ENCODE measurements around the gene SLC1A2. TPM values are rescaled to one million over a fixed set of nuclear protein-coding genes. Genes with fewer than 3 reads are reported as not detected.

SLC1A2 gene
- total and polyA plus RNA-seq, 2 of the 4 experiments (the other 2 are of a cell fraction), result 0.15 to 0.54 TPM

DNA sequence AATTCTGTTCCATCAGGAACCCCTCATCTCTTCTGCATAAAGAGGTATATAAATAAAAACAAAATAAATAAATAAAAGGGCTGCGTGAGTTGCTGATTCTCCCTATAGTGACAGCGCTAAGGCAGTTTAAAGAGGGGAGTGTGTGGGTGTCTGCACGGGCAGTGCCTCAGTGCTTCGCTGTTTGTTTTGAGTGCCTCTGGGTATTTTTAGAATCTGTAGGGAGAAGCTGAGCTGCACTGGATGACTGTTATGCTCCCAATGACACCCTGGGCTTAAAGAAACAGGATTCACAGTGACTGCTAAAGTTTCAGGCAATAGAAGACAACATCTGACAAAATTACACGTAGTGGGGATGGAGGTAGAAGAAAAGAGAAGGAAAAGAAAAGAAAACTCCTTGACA, 38.8 kb downstream of the SLC1A2 start:
- H2BK120ac ChIP-seq (ENCODE audit: low read depth, low read length), result peak overlapping the region; percentile 7; the same call in 1 of the 2 replicates
- H2BK15ac ChIP-seq (ENCODE audit: low read depth, low read length), result no peak overlapping the region
- H2BK5ac ChIP-seq (ENCODE audit: low read depth, low read length, poor library complexity, severe bottlenecking), result no peak overlapping the region
- WGBS, 2 experiments (ENCODE audit: extremely low coverage in 2 of 2, insufficient read length in 1 of 2), result no CpG with 5 or more reads among the region's 5 CpGs
- no peak overlapping the region for H3K14ac ChIP-seq (replicated peaks; ENCODE audit: low read depth, low read length)
- no peak overlapping the region for H3K9ac ChIP-seq (ENCODE audit: low read depth, low read length)
- H3K27ac ChIP-seq (ENCODE audit: insufficient read depth, low read length), result no peak overlapping the region
- no peaks in the 10 kb centered on the region; the same call in 1 of the 2 replicates for H3K9me1 ChIP-seq (ENCODE audit: insufficient read depth, low read length)
- no peak overlapping the region for H2BK20ac ChIP-seq (ENCODE audit: low read depth, low read length)
- no peak overlapping the region; the same call in 1 of the 2 replicates for H3K4ac ChIP-seq (ENCODE audit: low read depth, low read length)
- intact Hi-C loops (cut with micrococcal nuclease) (loop anchor here (10.0 kb wide), 1 partner anchor 186 kb away; no protein-coding TSS in a partner anchor), in situ Hi-C loops (cut with MboI; ENCODE audit: low sequenced_read_pairs) (loop anchor here (10.0 kb wide), 1 partner anchor 146 kb away; no protein-coding TSS in a partner anchor), dilution Hi-C loops (cut with HindIII; ENCODE audit: low sequenced_read_pairs, unreplicated experiment) (no loop called here)
- no peak overlapping the region for H4K5ac ChIP-seq (ENCODE audit: low read depth, low read length)
- 0 out of 4 replicates have a peak overlapping the region, but pooled peaks of 1 of the 2 experiments have one; percentile 5 for H4K8ac ChIP-seq (ENCODE audit: low read depth in 2 of 2, low read length in 2 of 2)
- H3K18ac ChIP-seq (ENCODE audit: low read depth, low read length), result no peak overlapping the region; the same call in 1 of the 2 replicates
- no peak overlapping the region for H2AFZ ChIP-seq (replicated peaks; ENCODE audit: low read length, poor library complexity)
- ATAC-seq (ENCODE audit: low read depth), result peak; percentile 89
- H3K4me3 ChIP-seq (ENCODE audit: insufficient read depth, low read depth, low read length), result no peak overlapping the region
- H3K9me3 ChIP-seq (ENCODE audit: control insufficient read depth, insufficient read depth, low read length), result no peaks in the 10 kb centered on the region
- BruUV-seq (replicated peaks), result no TSS peak
- H3K79me1 ChIP-seq (ENCODE audit: low read depth in 1 of 2, low read length in 2 of 2), result no peaks in the 10 kb centered on the region; a peak in 1 of 4 replicates
- no peaks in the 10 kb centered on the region for H3K27me3 ChIP-seq (ENCODE audit: control insufficient read depth, insufficient read depth, low read length)
- H4K20me1 ChIP-seq (ENCODE audit: insufficient read depth, low read length), result no peaks in the 10 kb centered on the region
- TF ChIP-seq CEBPB (IDR thresholded peaks at IDR 0.05; ENCODE audit: low read depth, low read length) (no peak), BHLHE40 (IDR thresholded peaks at IDR 0.05; ENCODE audit: low read depth, low read length) (peak; percentile 93), RAD21 (IDR thresholded peaks at IDR 0.05; ENCODE audit: low read length) (peak; percentile 11; the same call in 1 of the 2 replicates), SMC3 (IDR thresholded peaks at IDR 0.05; ENCODE audit: low read depth, low read length) (no peak)
- ChIA-PET POLR2A (ENCODE audit: unreplicated experiment) (no interaction called here), CTCF (no interaction called here)
- H3K23ac ChIP-seq (ENCODE audit: low read depth, low read length), result no peak overlapping the region
- H2AK5ac ChIP-seq (ENCODE audit: low read depth, low read length), result no peak overlapping the region
- H3K4me1 ChIP-seq (ENCODE audit: control insufficient read depth, insufficient read depth, low read length), result peaks cover 7% of the 10 kb centered on the region; the same call in 1 of the 2 replicates
- no peaks in the 10 kb centered on the region for H3K36me3 ChIP-seq (ENCODE audit: control insufficient read depth, insufficient read depth, low read length)
- H4K91ac ChIP-seq (ENCODE audit: insufficient read depth, low read depth, low read length), result no peak overlapping the region
- peak; percentile 60 for DNase-seq
- no peak overlapping the region; the same call in 1 of the 2 replicates for H3K4me2 ChIP-seq (ENCODE audit: low read depth, low read length)
- no peak overlapping the region for H2AK9ac ChIP-seq (replicated peaks; ENCODE audit: low read depth, low read length, poor library complexity)
- H3K56ac ChIP-seq (ENCODE audit: extremely low read depth, insufficient read depth, low read length), result no peak overlapping the region

Measured in IMR-90 (cell line).